DOHH2 (cell line): ENCODE results near the gene PAOX.
"Not testable (repeated sequence)": the region's sequence is repeated elsewhere in the genome, so short reads cannot be mapped to it uniquely, and the experiment has no call there.

Experiments used
- H3F3A ChIP-seq: fragments of 200-600 bp; sonication (generic), shearing (Covaris generic); 2 replicates; pipeline ENCODE4 v1.6.0; 2016; ENCODE audit warnings: antibody characterized with exemption, mild to moderate bottlenecking; ENCODE audit not compliant: control insufficient read depth, insufficient read depth
- H3K27ac ChIP-seq: fragments of 200-600 bp; sonication (generic); 2 replicates; pipeline ENCODE4 v1.5.1; 2014; ENCODE audit warnings: low read depth, mild to moderate bottlenecking, low read length, moderate library complexity
- H3K27me3 ChIP-seq: fragments of 200-600 bp; sonication (generic); 2 replicates; pipeline ENCODE4 v1.6.1; 2014; ENCODE audit warnings: mild to moderate bottlenecking, low read length, mixed read lengths; ENCODE audit not compliant: control insufficient read depth
- H3K36me3 ChIP-seq: fragments of 200-600 bp; sonication (generic); 2 replicates; pipeline ENCODE4 v1.6.1; 2014; ENCODE audit warnings: mild to moderate bottlenecking, low read length, moderate library complexity, mixed read lengths; ENCODE audit not compliant: control insufficient read depth
- H3K4me1 ChIP-seq: fragments of 200-600 bp; sonication (generic); 2 replicates; pipeline ENCODE4 v1.6.1; 2014; ENCODE audit warnings: mild to moderate bottlenecking, low read length, mixed read lengths; ENCODE audit not compliant: control insufficient read depth
- H3K4me2 ChIP-seq: fragments of 200-600 bp; sonication (generic); 2 replicates; pipeline ENCODE4 v1.6.0; 2014; ENCODE audit warnings: mild to moderate bottlenecking, low read length, moderate library complexity
- H3K4me3 ChIP-seq: fragments of 200-600 bp; sonication (generic); 2 replicates; pipeline ENCODE4 v1.5.1; 2014; ENCODE audit warnings: mild to moderate bottlenecking, low read length, mixed read lengths
- H3K79me2 ChIP-seq: fragments of 200-600 bp; sonication (generic); 2 replicates; pipeline ENCODE4 v1.6.1; 2014; ENCODE audit warnings: mild to moderate bottlenecking, low read length, mixed read lengths; ENCODE audit not compliant: control insufficient read depth
- H3K9me2 ChIP-seq: fragments of 200-600 bp; sonication (generic); replicated peaks from 2 replicates; pipeline ENCODE4 v1.6.1; 2014; ENCODE audit warnings: mild to moderate bottlenecking, low read length, mixed read lengths; ENCODE audit not compliant: control insufficient read depth
- H3K9me3 ChIP-seq: fragments of 200-600 bp; sonication (generic); 2 replicates; pipeline ENCODE4 v1.6.1; 2014; ENCODE audit warnings: antibody characterized with exemption, low read length, mixed read lengths; ENCODE audit not compliant: control insufficient read depth, insufficient read depth
- H4K20me1 ChIP-seq: fragments of 200-600 bp; sonication (generic); 2 replicates; pipeline ENCODE4 v1.6.0; 2014; ENCODE audit warnings: low read depth, mild to moderate bottlenecking, antibody characterized with exemption, low read length, moderate library complexity; ENCODE audit not compliant: control insufficient read depth, insufficient read depth
- CTCF ChIP-seq: fragments of 200-600 bp; sonication (generic); IDR thresholded peaks from one replicate; pipeline ENCODE4 v1.5.1; 2014; ENCODE audit warnings: antibody characterized with exemption, mild to moderate bottlenecking, low read depth, low read length; ENCODE audit not compliant: poor library complexity, severe bottlenecking
- EZH2phosphoT487 ChIP-seq: fragments of 200-600 bp; sonication (generic); IDR thresholded peaks from 2 replicates; pipeline ENCODE4 v1.6.1; 2017; ENCODE audit warnings: borderline replicate concordance, mild to moderate bottlenecking, antibody characterized with exemption, low read length, moderate library complexity, mixed read lengths

The PAOX gene

GRCh38 chr10:133429571-133429970, 50.5 kb downstream of the PAOX start:
- not testable (repeated sequence) for H4K20me1 ChIP-seq, H3K4me3 ChIP-seq, H3K79me2 ChIP-seq, H3K9me3 ChIP-seq, H3K4me1 ChIP-seq, H3K27ac ChIP-seq, H3K9me2 ChIP-seq, H3F3A ChIP-seq, H3K27me3 ChIP-seq, H3K36me3 ChIP-seq, H3K4me2 ChIP-seq

GRCh38 chr10:133431888-133432613, 53.0 kb downstream of the PAOX start:
- not testable (repeated sequence) for H3K36me3 ChIP-seq, H3K4me2 ChIP-seq, H3K27ac ChIP-seq, H3K9me2 ChIP-seq, H3K9me3 ChIP-seq, H3K79me2 ChIP-seq, H3F3A ChIP-seq, H3K4me3 ChIP-seq, H3K27me3 ChIP-seq, H4K20me1 ChIP-seq, H3K4me1 ChIP-seq

GRCh38 chr10:133432789-133433188, 53.7 kb downstream of the PAOX start:
- H3K27me3 ChIP-seq, H3K9me2 ChIP-seq, H3K4me3 ChIP-seq, H3K4me1 ChIP-seq, H3K79me2 ChIP-seq, H4K20me1 ChIP-seq, H3K9me3 ChIP-seq, H3K27ac ChIP-seq, H3F3A ChIP-seq, H3K36me3 ChIP-seq, H3K4me2 ChIP-seq: not testable (repeated sequence)

- H3K9me2 ChIP-seq: no peaks in the 10 kb centered on the region
- no peaks in the 10 kb centered on the region for H3K79me2 ChIP-seq
- no peaks in the 10 kb centered on the region for H3K4me1 ChIP-seq
- H3K36me3 ChIP-seq: no peaks in the 10 kb centered on the region
- no peak overlapping the region for H3K4me2 ChIP-seq
- H4K20me1 ChIP-seq: no peaks in the 10 kb centered on the region
- TF ChIP-seq EZH2phosphoT487 (no peak), CTCF (peak; percentile 76)
- no peak overlapping the region for H3K27ac ChIP-seq
- peaks cover 3% of the 10 kb centered on the region; the same call in 1 of the 2 replicates for H3K9me3 ChIP-seq
- H3K27me3 ChIP-seq: no peaks in the 10 kb centered on the region
- no peaks in the 10 kb centered on the region for H3F3A ChIP-seq
- no peak overlapping the region for H3K4me3 ChIP-seq
Measured at GRCh38 chr10:133438711-133439273, 59.7 kb downstream of the PAOX start.
